CD4-positive, alpha-beta memory T cell (primary cell): Measurements from ENCODE around the gene CMPK1. TPM values are rescaled to one million over a fixed set of nuclear protein-coding genes. Genes with fewer than 3 reads are reported as not detected.
"Not testable (repeated sequence)": the region's sequence is repeated elsewhere in the genome, so short reads cannot be mapped to it uniquely, and the experiment has no call there.

Experiments used
- CTCF ChIA-PET: fragments of 350-600 bp; sonication (Branson Sonifier 250); formaldehyde crosslinking; loops from one replicate; lab custom pipeline; 2021; ENCODE audit warnings: inconsistent platforms; ENCODE audit not compliant: partially characterized antibody; lab: Charles Lee
- POLR2A ChIA-PET: fragments of 350-600 bp; sonication (Branson Sonifier 250); formaldehyde crosslinking; loops from one replicate; lab custom pipeline; 2021; ENCODE audit not compliant: partially characterized antibody; lab: Charles Lee
- DNase-seq, 5 donors: peaks; one replicate each; pipeline versions ENCODE4 v3.0.0 to v3.0.0-alpha.2; 2020 to 2022; ENCODE audit warnings: mixed read lengths in 1 of 5
- H3K27ac ChIP-seq: one replicate; pipeline ENCODE4 v1.7.0; 2013; ENCODE audit warnings: low read depth, low read length
- H3K27me3 ChIP-seq: 2 replicates; pipeline ENCODE4 v1.7.0; 2013; ENCODE audit warnings: mild to moderate bottlenecking, low read length, moderate library complexity; ENCODE audit not compliant: insufficient read depth
- H3K36me3 ChIP-seq: 2 replicates; pipeline ENCODE4 v1.7.0; 2013; ENCODE audit warnings: mild to moderate bottlenecking, low read length, moderate library complexity; ENCODE audit not compliant: insufficient read depth
- H3K4me1 ChIP-seq: 2 replicates; pipeline ENCODE4 v1.7.0; 2013; ENCODE audit warnings: mild to moderate bottlenecking, low read length, moderate library complexity; ENCODE audit not compliant: insufficient read depth
- H3K4me3 ChIP-seq, 2 donors: one replicate each; pipeline ENCODE4 v1.7.0; 2013; ENCODE audit warnings: low read length in 2 of 2, mild to moderate bottlenecking in 1 of 2
- H3K9me3 ChIP-seq, 2 donors: one replicate each; pipeline ENCODE4 v1.7.0; 2013; ENCODE audit warnings: low read length in 2 of 2, control low read depth in 1 of 2; ENCODE audit not compliant: control insufficient read depth in 1 of 2
- H3K27ac Mint-ChIP-seq, 7 donors: one replicate each; pipeline ENCODE4 v1.8.0; 2020 to 2021; ENCODE audit warnings: mixed read lengths in 7 of 7, mild to moderate bottlenecking in 6 of 7, inconsistent platforms in 3 of 7, moderate library complexity in 3 of 7
- H3K27me3 Mint-ChIP-seq, 2 donors: one replicate each; pipeline ENCODE4 v1.8.0; 2020 to 2021; ENCODE audit warnings: mixed read lengths in 2 of 2
- H3K36me3 Mint-ChIP-seq, 2 donors: one replicate each; pipeline ENCODE4 v1.8.0; 2020 to 2021; ENCODE audit warnings: mixed read lengths in 2 of 2, inconsistent platforms in 1 of 2, mild to moderate bottlenecking in 1 of 2
- H3K4me1 Mint-ChIP-seq, 4 donors: one replicate each; pipeline ENCODE4 v1.8.0; 2020 to 2021; ENCODE audit warnings: mixed read lengths in 4 of 4, mild to moderate bottlenecking in 1 of 4
- H3K4me3 Mint-ChIP-seq, 8 donors: one replicate each; pipeline ENCODE4 v1.8.0; 2020 to 2021; ENCODE audit warnings: mixed read lengths in 8 of 8, mild to moderate bottlenecking in 7 of 8, moderate library complexity in 6 of 8, inconsistent platforms in 3 of 8
- H3K9me3 Mint-ChIP-seq, 8 donors: one replicate each; pipeline ENCODE4 v1.8.0; 2020 to 2021; ENCODE audit warnings: mixed read lengths in 8 of 8, mild to moderate bottlenecking in 5 of 8, inconsistent platforms in 3 of 8, moderate library complexity in 1 of 8
- intact Hi-C: fragments of 100-400 bp; cut with micrococcal nuclease; formaldehyde crosslinking; loops from one replicate; pipeline ENCODE4 v1.15.1; 2023
- polyA plus RNA-seq, 2 donors: library from polyadenylated mRNA; unstranded; fragments of 300-500 nt; fragmentation: Illumina TruSeq; gene quantifications; one replicate each; pipeline ENCODE4 v1.2.3, GENCODE V29; 2021
- total RNA-seq, 2 experiments: library from RNA; stranded (reverse); gene quantifications; one replicate each; pipeline ENCODE4 v1.2.3, GENCODE V29; 2021

The CMPK1 gene, protein sequence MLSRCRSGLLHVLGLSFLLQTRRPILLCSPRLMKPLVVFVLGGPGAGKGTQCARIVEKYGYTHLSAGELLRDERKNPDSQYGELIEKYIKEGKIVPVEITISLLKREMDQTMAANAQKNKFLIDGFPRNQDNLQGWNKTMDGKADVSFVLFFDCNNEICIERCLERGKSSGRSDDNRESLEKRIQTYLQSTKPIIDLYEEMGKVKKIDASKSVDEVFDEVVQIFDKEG
- 100 to 1,000 TPM; 152 to 153 TPM for total RNA-seq
- 100 to 1,000 TPM; 180 to 216 TPM for polyA plus RNA-seq

DNA sequence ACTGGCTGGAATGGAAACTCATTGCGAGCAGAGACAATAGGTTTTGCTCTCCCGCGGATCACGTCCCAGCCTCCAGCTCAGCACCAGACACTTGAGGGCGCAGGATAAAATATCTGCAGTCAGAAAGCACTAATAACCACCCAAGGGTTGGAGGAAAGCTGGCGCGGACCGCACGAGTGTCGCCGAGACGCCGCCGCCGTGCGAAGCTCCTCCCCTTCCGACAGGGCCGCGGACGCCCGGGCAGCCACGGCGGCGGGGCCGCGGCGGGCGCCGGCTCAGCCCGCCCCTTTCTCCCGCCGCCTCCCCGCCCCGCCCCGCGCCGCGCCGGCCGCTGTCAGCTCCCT is at the start of gene CMPK1:
Gene CMPK1 (plus strand): TSS at position 213 of the 344 bp plus-strand sequence. CDS start 156 bp downstream, outside the sequence.
- ChIA-PET CTCF (interaction anchor here (0.7 to 2.5 kb wide), 9 partner anchors 10 to 116 kb away, joined by 3 to 13 read pairs (median 6); partner anchors contain the start of genes FOXD2 and STIL), POLR2A (interaction anchor here (0.7 to 3.7 kb wide), 9 partner anchors 8 to 105 kb away, joined by 3 to 65 read pairs (median 4); partner anchors contain the start of genes FOXD2 and STIL)
- no peaks in the 10 kb centered on the region for H3K9me3 ChIP-seq
- DNase-seq = peak; percentile 74 to 80 (median 75)
- peaks cover 10 to 25% (median 15%) of the 10 kb centered on the region in 4 donors for H3K4me1 Mint-ChIP-seq
- H3K4me3 ChIP-seq = peak within 1 kb of the TSS; percentile 86 to 99
- H3K27me3 ChIP-seq = no peaks in the 10 kb centered on the region
- H3K27me3 Mint-ChIP-seq = no peaks in the 10 kb centered on the region
- H3K4me1 ChIP-seq = peaks cover 40% of the 10 kb centered on the region
- peaks cover 0 to 6% of the 10 kb centered on the region in 2 donors for H3K36me3 Mint-ChIP-seq
- peak within 1 kb of the TSS; percentile 91 to 94 (median 93) for H3K4me3 Mint-ChIP-seq
- H3K27ac ChIP-seq = peak within 1 kb of the TSS; percentile 88
- intact Hi-C loops = loop anchor here (10.0 kb wide), 1 partner anchor 619 kb away; the partner anchor contains the start of gene EFCAB14
- no peaks in the 10 kb centered on the region for H3K36me3 ChIP-seq
- H3K27ac Mint-ChIP-seq = peak within 1 kb of the TSS in 6 of 7 donors; percentile 90 to 96 (median 92)
- H3K9me3 Mint-ChIP-seq = no peaks in the 10 kb centered on the region

DNA sequence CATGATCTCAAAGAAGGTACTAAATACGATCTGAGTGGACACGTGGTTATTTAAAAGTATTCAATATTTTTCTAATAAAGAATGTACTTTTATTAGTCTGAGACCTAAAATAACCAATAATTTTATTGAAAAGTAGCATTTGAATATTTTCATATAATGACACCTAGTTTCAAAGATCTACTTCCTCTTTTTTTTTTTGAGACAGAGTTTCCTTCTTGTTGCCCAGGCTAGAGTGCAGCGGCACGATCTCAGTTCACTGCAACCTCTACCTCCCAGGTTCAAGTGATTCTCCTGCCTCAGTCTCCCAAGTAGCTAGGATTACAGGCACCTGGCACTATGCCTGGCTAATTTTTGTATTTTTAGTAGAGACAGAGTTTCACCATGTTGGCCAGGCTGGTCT is 45.5 kb upstream of the CMPK1 start:
- H3K4me3 Mint-ChIP-seq, H3K27me3 ChIP-seq, H3K36me3 Mint-ChIP-seq, H3K4me1 ChIP-seq, H3K27ac Mint-ChIP-seq, H3K9me3 Mint-ChIP-seq, H3K4me1 Mint-ChIP-seq, H3K36me3 ChIP-seq, DNase-seq, H3K27ac ChIP-seq, POLR2A ChIA-PET, H3K27me3 Mint-ChIP-seq, CTCF ChIA-PET, H3K9me3 ChIP-seq, H3K4me3 ChIP-seq, intact Hi-C loops: not testable (repeated sequence)

DNA sequence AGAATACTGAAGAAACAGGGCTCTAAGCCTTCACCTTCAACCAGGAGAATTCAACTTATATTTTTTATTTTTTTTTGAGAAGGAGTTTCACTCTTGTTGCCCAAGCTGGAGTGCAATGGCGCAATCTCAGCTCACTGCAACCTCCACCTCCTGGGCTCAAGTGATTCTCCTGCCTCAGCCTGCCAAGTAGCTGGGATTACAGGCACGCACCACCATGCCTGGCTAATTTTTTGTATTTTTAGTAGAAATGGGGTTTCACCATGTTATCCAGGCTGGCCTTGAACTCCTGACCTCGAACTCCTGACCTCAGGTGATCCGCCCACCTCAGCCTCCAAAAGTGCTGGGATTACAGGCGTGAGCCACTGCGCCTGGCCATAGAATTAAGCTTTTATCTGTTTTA is 38.7 kb upstream of the CMPK1 start:
- H3K4me1 Mint-ChIP-seq, H3K27ac Mint-ChIP-seq, H3K27me3 Mint-ChIP-seq, H3K27me3 ChIP-seq, H3K4me3 ChIP-seq, H3K4me3 Mint-ChIP-seq, H3K4me1 ChIP-seq, H3K36me3 ChIP-seq, H3K27ac ChIP-seq, H3K9me3 ChIP-seq, DNase-seq, POLR2A ChIA-PET, intact Hi-C loops, H3K36me3 Mint-ChIP-seq, H3K9me3 Mint-ChIP-seq: not testable (repeated sequence)
- CTCF ChIA-PET = interaction anchor here (1.5 kb wide), 1 partner anchor 32 kb away, joined by 6 read pairs; no protein-coding TSS in a partner anchor

DNA sequence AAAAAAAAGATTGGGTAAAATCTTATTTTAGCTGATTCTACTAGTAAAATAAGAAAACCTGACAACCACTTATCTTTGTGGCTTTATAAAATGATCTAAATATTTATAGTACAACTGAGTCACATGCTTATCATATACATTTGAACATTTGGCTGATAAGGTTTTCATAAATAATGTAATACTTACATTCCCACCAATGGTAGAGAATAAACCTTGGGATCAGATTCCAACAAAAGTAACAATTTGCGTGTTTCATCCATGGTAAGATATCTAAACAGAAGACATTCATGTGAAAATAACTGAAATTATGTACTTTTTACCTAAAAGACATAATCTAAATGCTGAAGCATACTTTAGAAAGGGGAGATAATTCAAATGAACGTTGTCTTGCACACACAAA is 38.0 kb upstream of the CMPK1 start:
- Histone ChIP-seq H3K27ac (no peak overlapping the region), H3K4me1 (peaks cover 5% of the 10 kb centered on the region), H3K36me3 (no peaks in the 10 kb centered on the region), H3K4me3 (no peak overlapping the region), H3K27me3 (no peaks in the 10 kb centered on the region), H3K9me3 (no peaks in the 10 kb centered on the region)
- H3K4me1 Mint-ChIP-seq = peaks cover 0 to 1% (median 0%) of the 10 kb centered on the region in 4 donors
- ChIA-PET CTCF (interaction anchor here (1.1 kb wide), 1 partner anchor 32 kb away, joined by 4 read pairs; no protein-coding TSS in a partner anchor), POLR2A (no interaction called here)
- H3K9me3 Mint-ChIP-seq = no peaks in the 10 kb centered on the region
- DNase-seq = no peak
- H3K27me3 Mint-ChIP-seq = no peaks in the 10 kb centered on the region
- peaks cover under 1 to 1% of the 10 kb centered on the region in 2 donors for H3K36me3 Mint-ChIP-seq
- intact Hi-C loops = no loop called here
- no peak overlapping the region for H3K4me3 Mint-ChIP-seq
- H3K27ac Mint-ChIP-seq = no peak overlapping the region

DNA sequence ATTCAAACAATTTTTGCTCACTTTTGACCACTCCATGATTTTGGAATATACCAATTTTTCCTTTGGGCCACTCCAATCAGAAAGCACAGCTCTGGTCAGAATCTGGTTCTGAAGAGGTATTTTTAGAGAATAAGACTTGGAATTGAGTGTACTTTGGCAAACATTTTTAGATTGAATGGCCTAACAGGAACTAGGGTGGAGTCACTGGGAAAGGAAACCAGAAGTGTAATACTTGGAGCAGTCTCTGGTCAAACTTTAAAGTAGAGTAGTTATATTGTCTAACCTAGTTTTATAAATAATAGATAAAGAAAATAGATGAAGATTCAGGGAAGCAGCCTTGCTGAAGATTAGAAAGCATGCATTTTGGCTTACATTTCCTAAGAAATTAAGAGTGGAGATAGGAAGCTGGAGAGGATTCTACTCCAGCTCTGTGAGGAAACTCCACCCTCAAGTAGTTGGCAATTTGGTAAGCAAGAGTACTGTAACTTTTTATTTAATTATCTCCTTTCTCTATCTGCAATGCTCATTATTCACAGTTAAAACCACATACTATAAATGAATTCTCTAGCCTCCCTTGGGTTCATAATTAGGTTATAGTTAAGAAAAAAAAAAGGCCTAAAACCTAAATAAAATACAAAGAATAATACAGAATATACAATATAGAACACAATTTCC is 35.4 kb upstream of the CMPK1 start:
- CTCF ChIA-PET = no interaction called here
- Histone ChIP-seq H3K36me3 (no peaks in the 10 kb centered on the region), H3K4me3 (no peak overlapping the region), H3K4me1 (peaks cover 5% of the 10 kb centered on the region), H3K27ac (no peak overlapping the region), H3K27me3 (no peaks in the 10 kb centered on the region), H3K9me3 (no peaks in the 10 kb centered on the region)
- peaks cover 5 to 16% of the 10 kb centered on the region in 2 donors for H3K36me3 Mint-ChIP-seq
- H3K27ac Mint-ChIP-seq = peak overlapping the region in 1 of 7 donors; percentile 23
- intact Hi-C loops = no loop called here
- H3K9me3 Mint-ChIP-seq = peaks cover 0 to 2% (median 0%) of the 10 kb centered on the region in 8 donors
- POLR2A ChIA-PET = no interaction called here
- H3K4me1 Mint-ChIP-seq = peaks cover 0 to 1% (median 0%) of the 10 kb centered on the region in 4 donors
- H3K27me3 Mint-ChIP-seq = no peaks in the 10 kb centered on the region
- no peak for DNase-seq
- no peak overlapping the region for H3K4me3 Mint-ChIP-seq

DNA sequence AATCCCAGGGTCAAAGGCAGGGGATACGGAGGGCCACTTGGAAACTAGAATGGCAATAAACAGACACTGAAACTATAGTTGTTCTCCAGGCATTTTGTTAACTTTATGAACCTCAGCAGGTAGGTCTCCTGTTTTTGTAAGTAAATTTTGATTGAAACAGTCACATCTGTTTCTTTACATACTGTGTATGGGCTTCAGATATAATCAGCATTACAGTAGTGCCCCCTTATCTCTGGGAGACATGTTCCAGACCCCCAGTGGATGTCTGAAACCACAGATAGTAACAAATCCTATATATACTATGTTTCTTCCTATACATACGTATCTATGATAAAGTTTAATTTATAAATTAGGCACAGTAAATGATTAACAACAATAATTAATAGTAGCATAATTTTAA is 31.1 kb upstream of the CMPK1 start:
- no peak overlapping the region for H3K27ac Mint-ChIP-seq
- intact Hi-C loops = no loop called here
- Histone ChIP-seq H3K4me3 (no peak overlapping the region), H3K27me3 (no peaks in the 10 kb centered on the region), H3K9me3 (no peaks in the 10 kb centered on the region), H3K36me3 (no peaks in the 10 kb centered on the region), H3K27ac (no peak overlapping the region), H3K4me1 (peaks cover 5% of the 10 kb centered on the region)
- ChIA-PET POLR2A (no interaction called here), CTCF (no interaction called here)
- H3K4me1 Mint-ChIP-seq = peaks cover 0 to 1% (median 0%) of the 10 kb centered on the region in 4 donors
- H3K9me3 Mint-ChIP-seq = peaks cover 0 to 2% (median 0%) of the 10 kb centered on the region in 8 donors
- DNase-seq = no peak
- H3K4me3 Mint-ChIP-seq = no peak overlapping the region
- peaks cover 5 to 16% of the 10 kb centered on the region in 2 donors for H3K36me3 Mint-ChIP-seq
- H3K27me3 Mint-ChIP-seq = no peaks in the 10 kb centered on the region

DNA sequence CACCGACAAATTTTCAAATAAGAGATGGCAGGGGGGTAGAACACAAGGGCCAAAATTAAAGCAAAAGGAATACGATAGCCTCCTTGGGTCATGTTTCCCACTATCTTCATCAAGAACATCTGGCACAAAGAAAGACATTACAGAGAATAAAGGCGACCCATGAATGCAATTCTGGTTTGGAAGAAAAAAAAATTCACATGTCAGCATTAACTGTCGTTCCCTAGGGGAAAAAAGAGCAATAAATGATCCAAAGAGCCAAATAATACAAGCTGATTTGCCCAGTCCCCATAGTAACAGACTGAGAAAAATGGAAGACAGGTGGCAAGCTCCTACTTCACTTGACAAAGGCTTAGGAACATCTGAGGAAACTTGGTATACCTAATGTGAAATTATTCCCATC is 24.2 kb upstream of the CMPK1 start:
- H3K27me3 ChIP-seq = no peaks in the 10 kb centered on the region
- H3K4me1 ChIP-seq = peaks cover 5% of the 10 kb centered on the region
- no peaks in the 10 kb centered on the region for H3K36me3 ChIP-seq
- no peak for DNase-seq
- Mint-ChIP-seq H3K9me3 (no peaks in the 10 kb centered on the region), H3K27me3 (no peaks in the 10 kb centered on the region), H3K27ac (peak overlapping the region in 1 of 7 donors; percentile 41), H3K4me1 (peaks cover 7 to 19% (median 10%) of the 10 kb centered on the region in 4 donors), H3K36me3 (peaks cover 0 to 4% of the 10 kb centered on the region in 2 donors), H3K4me3 (no peak overlapping the region)
- POLR2A ChIA-PET = no interaction called here
- H3K9me3 ChIP-seq = no peaks in the 10 kb centered on the region
- no peak overlapping the region for H3K27ac ChIP-seq
- CTCF ChIA-PET = interaction anchor here (1.4 kb wide), 1 partner anchor 9 kb away, joined by 3 read pairs; no protein-coding TSS in a partner anchor
- no peak overlapping the region for H3K4me3 ChIP-seq
- intact Hi-C loops = no loop called here
